H1 (cell line): Measurements from ENCODE around the gene KLHL17. TPM values are rescaled to one million over a fixed set of nuclear protein-coding genes. Genes with fewer than 3 reads are reported as not detected.

Source experiments
- CBX5 ChIP-seq: fragments of 300-800, 300-1000 bp; sonication (generic); IDR thresholded peaks from 2 replicates; pipeline ENCODE4 v1.7.1; 2016; ENCODE audit warnings: antibody characterized with exemption, low read length, low read depth
- CREB1 ChIP-seq: IDR thresholded peaks from 2 replicates; pipeline ENCODE4 v1.6.1; 2012; ENCODE audit warnings: inconsistent platforms
- GABPA ChIP-seq: IDR thresholded peaks from 2 replicates; pipeline ENCODE4 v1.6.1; 2011; ENCODE audit warnings: mild to moderate bottlenecking, low read length, moderate library complexity, borderline replicate concordance; ENCODE audit not compliant: insufficient read depth
- KDM4A ChIP-seq: IDR thresholded peaks from one replicate; pipeline ENCODE4 v1.7.1; 2012; ENCODE audit warnings: low read depth, mild to moderate bottlenecking, moderate library complexity, low read length, inconsistent platforms; ENCODE audit not compliant: severe bottlenecking
- POLR2AphosphoS5 ChIP-seq: IDR thresholded peaks from 2 replicates; pipeline ENCODE4 v1.6.1; 2011; ENCODE audit warnings: low read depth, low read length
- RNF2 ChIP-seq: fragments of 200-900, 300-1000 bp; sonication (generic); IDR thresholded peaks from 2 replicates; pipeline ENCODE4 v1.7.1; 2016; ENCODE audit warnings: borderline replicate concordance, low read depth, mild to moderate bottlenecking, antibody characterized with exemption, low read length; ENCODE audit not compliant: poor library complexity, severe bottlenecking; ENCODE audit errors: missing control alignments
- TAF7 ChIP-seq: optimal IDR thresholded peaks from 2 replicates; pipeline ENCODE3; 2011; ENCODE audit warnings: low read depth, mild to moderate bottlenecking, inconsistent platforms, low read length, moderate library complexity, borderline replicate concordance
- polyA plus RNA-seq, 7 experiments: library from polyadenylated mRNA; depleted of rRNA in 3 of 7; stranded (reverse) in 5 of 7; unstranded in 2 of 7; fragments of >200 nt in 5 of 7; fragments of 200-250 nt in 2 of 7; gene quantifications; 1 replicate in 5 of 7; 2 replicates in 1 of 7; 4 replicates in 1 of 7; pipeline versions ENCODE4 v1.2.1 to v1.2.3, GENCODE V29; 2011 to 2013; ENCODE audit warnings: missing spikeins in 2 of 7, mixed read lengths in 2 of 7
- total RNA-seq: library from RNA; stranded (reverse); fragmentation: NEBNext Ultra II Directional; extraction: Animal tissue kit (Norgen Biotek cat#: 25700); gene quantifications from 2 replicates; pipeline ENCODE4 v1.2.1, GENCODE V29; 2021

The KLHL17 gene
- total and polyA plus RNA-seq, 2 of the 8 experiments (the other 6 are each of a cell fraction or from before 2014, with no cell fraction given) = 32.6 to 36.1 TPM

- TF ChIP-seq GABPA (no peak), CBX5 (no peak), TAF7 (no peak), KDM4A (peak; percentile 31), POLR2AphosphoS5 (no peak), CREB1 (peak; percentile 80), RNF2 (peak; percentile 37)
These were observed 38.8 kb downstream of the KLHL17 start (continued) for GRCh38 chr1:998995-999724.
